GM12872 (cell line): ENCODE results near the gene AFG1L.

Source experiments
- CTCF ChIP-seq: IDR thresholded peaks from 3 replicates; pipeline ENCODE4 v1.5.1; 2011; ENCODE audit warnings: low read depth, mild to moderate bottlenecking, low read length, moderate library complexity; ENCODE audit not compliant: insufficient read depth

Gene AFG1L

GRCh38 chr6:108294727-108295625, at the start of gene AFG1L:
AFG1L (plus strand) TSS chr6:108295054; CDS start chr6:108295080, 26 bp downstream.
- TF ChIP-seq CTCF = no peak

- TF ChIP-seq CTCF = no peak
These were observed 46.8 kb upstream of the AFG1L start for GRCh38 chr6:108247965-108248536.

GRCh38 chr6:108250240-108250866, 44.5 kb upstream of the AFG1L start:
- peak; percentile 49; the same call in 2 of the 3 replicates for TF ChIP-seq CTCF

- no peak for TF ChIP-seq CTCF
These were observed 43.6 kb upstream of the AFG1L start for GRCh38 chr6:108251252-108251651.

GRCh38 chr6:108252055-108252454, 42.8 kb upstream of the AFG1L start:
- TF ChIP-seq CTCF = no peak

- TF ChIP-seq CTCF = no peak
These were observed 41.6 kb upstream of the AFG1L start for GRCh38 chr6:108253241-108253640.

GRCh38 chr6:108254433-108255410, 40.1 kb upstream of the AFG1L start:
- TF ChIP-seq CTCF = no peak
